Mammary epithelial cell (primary cell): ENCODE data around the gene ZNF862.

ENCODE experiments used
- EZH2 ChIP-seq: IDR thresholded peaks from 2 replicates; pipeline ENCODE4 v1.6.1; 2012; ENCODE audit warnings: low read length, inconsistent platforms, borderline replicate concordance
- TF ChIP-seq, protein P1 (sequence below), 2 donors: IDR thresholded peaks in 1 of 2; conservative IDR thresholded peaks in 1 of 2; 2 replicates each; pipeline ENCODE4 v1.5.1; 2011 to 2012; ENCODE audit warnings: inconsistent platforms in 2 of 2, low read length in 2 of 2, mild to moderate bottlenecking in 2 of 2, control low read depth in 1 of 2, low read depth in 1 of 2; ENCODE audit not compliant: insufficient read depth in 1 of 2; ENCODE audit errors: extremely low read depth in 1 of 2

DNA sequence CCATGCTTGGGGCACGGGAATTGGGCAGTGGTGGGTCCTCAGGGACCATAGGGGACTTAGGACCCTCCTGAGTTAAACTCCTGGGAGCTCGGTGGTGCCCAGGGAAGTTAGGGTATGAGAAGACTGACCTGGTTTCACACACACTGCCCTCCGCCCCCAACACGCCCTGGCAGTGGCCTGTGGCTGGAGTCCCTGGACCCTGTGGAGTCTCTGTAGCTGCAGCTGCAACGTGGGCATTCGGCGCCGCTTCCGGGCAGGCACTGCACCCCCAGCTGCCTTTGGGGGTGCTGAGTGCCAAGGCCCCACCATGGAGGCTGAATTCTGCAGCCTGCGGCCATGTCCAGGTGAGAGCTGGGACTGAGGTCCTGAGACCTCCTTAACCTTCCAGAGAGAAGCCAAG, 29.9 kb upstream of the ZNF862 start:
- TF ChIP-seq, protein P1, sequence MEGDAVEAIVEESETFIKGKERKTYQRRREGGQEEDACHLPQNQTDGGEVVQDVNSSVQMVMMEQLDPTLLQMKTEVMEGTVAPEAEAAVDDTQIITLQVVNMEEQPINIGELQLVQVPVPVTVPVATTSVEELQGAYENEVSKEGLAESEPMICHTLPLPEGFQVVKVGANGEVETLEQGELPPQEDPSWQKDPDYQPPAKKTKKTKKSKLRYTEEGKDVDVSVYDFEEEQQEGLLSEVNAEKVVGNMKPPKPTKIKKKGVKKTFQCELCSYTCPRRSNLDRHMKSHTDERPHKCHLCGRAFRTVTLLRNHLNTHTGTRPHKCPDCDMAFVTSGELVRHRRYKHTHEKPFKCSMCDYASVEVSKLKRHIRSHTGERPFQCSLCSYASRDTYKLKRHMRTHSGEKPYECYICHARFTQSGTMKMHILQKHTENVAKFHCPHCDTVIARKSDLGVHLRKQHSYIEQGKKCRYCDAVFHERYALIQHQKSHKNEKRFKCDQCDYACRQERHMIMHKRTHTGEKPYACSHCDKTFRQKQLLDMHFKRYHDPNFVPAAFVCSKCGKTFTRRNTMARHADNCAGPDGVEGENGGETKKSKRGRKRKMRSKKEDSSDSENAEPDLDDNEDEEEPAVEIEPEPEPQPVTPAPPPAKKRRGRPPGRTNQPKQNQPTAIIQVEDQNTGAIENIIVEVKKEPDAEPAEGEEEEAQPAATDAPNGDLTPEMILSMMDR (conservative IDR thresholded peaks at IDR 0.05 in 1 of 2, IDR thresholded peaks at IDR 0.05 in 1 of 2; ENCODE audit: extremely low read depth in 1 of 2, insufficient read depth in 1 of 2, low read depth in 1 of 2, low read length in 2 of 2), result no peak
- TF ChIP-seq EZH2, result no peak
